HTR-8/SVneo (cell line): Measurements from ENCODE around the gene USP20.
A peak's percentile ranks its signal among the peaks of the same experiment; 100 is the strongest.

Experiments used
- DNase-seq: peaks from one replicate; pipeline ENCODE4 v3.0.0; 2011; ENCODE audit warnings: low spot score, mixed read lengths; ENCODE audit not compliant: insufficient read length
- FAIRE-seq: peaks from 2 replicates; lab custom pipeline; 2011; peaks lifted over from hg19 to GRCh38; lab: Jason Lieb, UNC

USP20 gene

DNA sequence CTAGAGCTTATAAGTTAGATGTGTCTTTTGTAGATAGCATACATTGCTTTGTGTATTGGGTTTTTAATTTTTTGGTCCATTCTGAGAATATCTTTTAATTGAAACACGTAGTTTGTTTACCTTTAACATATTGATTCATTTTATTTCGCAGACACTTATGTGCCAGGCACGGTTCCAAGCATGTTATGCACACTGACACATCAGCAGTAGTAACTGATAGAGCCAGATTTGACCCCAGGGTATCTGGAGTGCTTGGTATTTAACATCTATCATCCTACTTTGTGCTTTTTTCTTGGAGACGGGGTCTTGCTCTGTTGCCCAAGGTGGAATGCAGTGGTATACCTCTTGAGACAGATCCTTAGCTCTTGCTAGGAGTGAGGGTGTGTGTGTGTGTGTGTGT is 71.9 kb downstream of the USP20 start:
- DNase-seq = no peak
- FAIRE-seq = no peak

DNA sequence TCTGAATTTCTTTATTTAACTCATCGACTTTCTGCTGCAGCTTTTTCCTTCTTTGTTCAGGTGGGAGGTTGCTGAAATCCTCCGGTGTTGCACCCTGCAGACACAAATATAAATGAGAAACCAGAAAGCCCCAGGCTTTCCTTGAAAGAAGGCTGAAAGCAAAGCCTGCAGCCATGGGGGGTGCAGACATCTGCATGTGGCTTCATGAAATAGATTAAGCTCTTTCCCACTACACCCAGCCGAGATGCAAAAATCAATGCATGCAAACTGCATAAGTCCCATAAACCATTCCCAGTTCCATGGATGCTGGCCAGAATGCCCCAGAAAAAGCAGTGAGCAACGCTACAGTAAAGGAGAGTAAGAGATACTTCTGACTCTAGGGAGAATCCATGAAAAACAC is 73.6 kb downstream of the USP20 start:
- FAIRE-seq (no peak), DNase-seq (no peak)

DNA sequence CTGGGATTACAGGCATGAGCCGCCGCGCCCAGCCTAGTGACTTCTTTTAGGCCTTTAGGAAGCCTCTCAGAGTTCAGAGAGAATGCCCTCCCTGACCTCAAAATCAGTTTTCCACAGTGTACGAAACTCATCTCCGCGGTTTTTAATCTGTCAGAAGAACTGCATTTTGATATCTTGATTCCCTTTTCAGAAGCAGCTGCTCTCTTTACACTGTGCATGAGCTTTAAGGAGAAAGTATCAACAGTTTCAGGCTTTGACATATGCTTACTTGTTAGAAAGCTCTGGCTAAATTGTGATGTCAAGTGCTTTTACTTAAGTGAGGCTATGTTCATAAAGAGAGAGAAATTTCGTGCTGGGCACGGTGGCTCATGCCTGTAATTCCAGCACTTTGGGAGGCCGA is 74.6 kb downstream of the USP20 start:
- DNase-seq (no peak), FAIRE-seq (no peak)

DNA sequence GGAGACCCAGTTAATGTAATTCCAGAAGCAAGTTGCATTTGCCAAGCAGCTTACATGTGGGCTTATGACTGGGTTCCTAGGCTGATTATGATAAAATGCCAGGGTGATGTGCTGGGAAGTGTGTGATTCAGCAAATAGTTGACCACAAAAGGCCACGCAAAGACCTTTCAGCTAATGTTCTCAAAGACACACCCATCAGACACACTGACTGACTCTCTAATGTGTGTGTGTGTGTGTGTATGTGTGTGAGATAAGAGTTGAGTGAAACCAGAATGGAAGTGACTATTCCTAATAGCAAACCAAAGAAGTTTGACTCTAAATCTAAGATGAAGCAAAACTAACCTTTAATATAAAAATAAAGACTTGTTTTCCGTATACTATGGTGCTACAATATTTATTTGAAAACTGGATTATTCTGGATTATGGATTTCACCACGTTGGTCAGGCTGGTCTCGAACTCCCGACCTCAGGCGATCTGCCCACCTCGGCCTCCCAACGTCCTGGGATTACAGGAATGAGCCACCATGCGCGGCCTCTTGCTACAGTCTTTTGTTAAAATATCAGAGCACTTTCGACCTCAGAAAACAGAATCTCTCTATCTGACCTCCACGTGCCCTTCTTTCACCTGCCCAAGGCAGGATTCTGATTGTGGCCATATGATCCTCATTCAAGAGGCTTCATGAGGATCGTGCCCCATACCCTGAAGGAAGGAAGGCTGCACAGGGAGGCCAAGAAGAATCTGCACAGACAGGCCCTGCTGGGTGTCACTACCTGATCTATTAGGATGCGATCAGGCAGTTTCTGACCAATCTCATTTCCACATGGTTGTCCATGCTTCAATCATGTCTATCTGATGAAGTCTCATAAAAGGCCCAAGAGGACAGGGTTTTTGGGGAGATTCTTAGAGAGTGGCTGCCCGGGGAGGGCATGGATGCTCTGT is 75.6 kb downstream of the USP20 start:
- FAIRE-seq = peak; percentile 46
- peak; percentile 84 for DNase-seq

DNA sequence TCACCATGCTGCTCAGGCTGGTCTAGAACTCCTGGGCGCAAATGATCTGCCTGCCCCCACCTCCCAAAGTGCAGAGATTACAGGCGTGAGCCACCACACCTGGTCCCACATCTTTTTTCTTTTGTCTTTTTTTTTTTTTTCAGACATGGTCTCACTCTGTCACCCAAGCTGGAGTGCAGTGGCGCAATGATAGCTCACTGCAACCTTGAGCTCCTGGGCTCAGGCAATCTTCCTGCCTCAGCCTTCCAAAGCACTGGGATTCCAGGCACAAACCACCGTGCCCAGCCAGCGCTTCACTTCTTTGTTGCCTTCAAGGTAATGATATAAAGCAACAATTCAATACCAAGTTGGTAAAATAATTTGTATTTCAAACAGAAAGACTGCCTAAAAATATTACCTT is 78.8 kb downstream of the USP20 start:
- FAIRE-seq = no peak
- no peak for DNase-seq

DNA sequence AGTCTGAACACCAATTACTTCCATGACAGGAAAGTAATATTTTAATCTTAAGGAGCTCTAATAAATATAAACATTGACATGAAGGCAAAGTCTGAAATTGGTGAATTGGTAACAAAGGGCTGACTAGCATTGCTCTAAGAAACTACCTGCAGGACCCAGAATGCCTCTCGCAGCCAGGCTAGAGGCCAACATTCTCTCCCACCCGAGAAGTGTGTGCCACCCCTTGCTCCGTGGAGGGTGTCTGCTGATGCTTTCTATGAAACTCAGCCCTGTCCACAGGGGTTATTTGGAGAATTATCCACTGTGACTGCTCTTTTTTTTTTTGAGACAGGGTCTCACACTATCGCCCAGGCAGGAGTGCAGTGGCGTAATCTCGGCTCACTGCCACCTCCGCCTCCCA is 81.4 kb downstream of the USP20 start:
- DNase-seq (no peak), FAIRE-seq (no peak)

DNA sequence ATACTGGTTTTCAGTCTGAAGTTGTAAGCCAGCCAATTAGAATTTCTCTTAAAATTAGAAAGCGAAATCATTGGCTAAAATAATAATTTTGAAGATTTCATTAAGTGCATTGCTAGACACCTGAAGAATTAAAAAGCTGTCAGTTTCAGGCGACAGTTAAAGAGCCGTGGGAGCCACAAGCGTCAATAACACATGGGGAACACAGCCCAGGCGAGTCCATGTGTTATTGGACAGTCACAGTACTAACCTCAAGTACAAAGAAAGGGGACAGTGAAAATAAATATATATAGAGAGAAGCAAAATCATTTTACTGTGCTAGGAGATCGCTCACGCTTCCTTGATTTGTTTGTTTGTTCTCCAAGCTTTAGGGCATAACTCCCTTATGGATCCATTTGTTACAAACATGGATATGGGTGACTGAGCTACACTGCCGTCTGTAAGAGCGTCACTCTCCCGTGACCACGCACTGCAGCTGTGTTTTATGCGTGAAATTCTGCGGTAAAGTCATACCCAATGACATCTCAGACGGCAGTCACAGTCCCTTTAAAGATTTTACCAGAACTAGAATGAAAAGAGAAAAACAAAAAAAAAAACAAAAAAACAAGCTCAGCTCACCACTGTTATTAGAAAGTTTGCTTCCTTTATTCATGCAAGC is 83.2 kb downstream of the USP20 start:
- DNase-seq (no peak), FAIRE-seq (no peak)

DNA sequence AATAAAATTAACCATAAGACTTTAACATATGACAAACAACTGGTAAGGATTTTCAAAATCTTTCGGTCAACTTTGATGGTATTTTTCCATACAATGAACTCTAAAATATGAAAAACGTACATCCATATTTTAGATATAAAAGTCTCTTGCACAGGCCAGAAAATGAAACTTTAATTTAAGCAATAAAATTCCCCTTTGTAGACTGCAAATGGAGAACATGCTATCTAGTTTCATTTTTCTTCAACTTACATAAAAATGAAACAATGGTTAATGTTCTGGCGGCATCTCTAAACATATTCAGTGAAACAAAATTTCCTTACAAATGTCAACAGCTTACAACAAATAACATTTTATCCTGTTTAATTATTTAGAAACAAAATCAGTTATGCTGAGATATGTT is 84.0 kb downstream of the USP20 start:
- no peak for FAIRE-seq
- no peak for DNase-seq

DNA sequence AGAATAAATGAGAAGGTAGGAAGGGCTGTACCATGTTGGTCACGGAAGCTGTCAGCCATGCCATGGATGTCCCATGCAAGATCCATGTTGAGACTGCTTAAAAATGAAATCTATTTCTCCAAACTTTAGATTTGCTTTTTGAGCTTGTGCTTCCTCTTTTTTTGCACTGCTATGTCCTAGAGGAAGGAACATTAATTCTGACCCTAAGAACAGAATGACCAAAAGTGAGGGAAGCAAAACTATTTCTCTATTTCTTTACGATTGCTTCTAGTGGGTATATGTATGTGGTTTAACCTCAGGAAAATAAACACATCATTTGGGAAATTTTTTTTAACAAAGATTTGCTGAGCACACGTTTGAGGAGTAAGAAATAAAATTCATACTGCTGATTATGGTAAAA is 84.6 kb downstream of the USP20 start:
- DNase-seq (no peak), FAIRE-seq (no peak)

DNA sequence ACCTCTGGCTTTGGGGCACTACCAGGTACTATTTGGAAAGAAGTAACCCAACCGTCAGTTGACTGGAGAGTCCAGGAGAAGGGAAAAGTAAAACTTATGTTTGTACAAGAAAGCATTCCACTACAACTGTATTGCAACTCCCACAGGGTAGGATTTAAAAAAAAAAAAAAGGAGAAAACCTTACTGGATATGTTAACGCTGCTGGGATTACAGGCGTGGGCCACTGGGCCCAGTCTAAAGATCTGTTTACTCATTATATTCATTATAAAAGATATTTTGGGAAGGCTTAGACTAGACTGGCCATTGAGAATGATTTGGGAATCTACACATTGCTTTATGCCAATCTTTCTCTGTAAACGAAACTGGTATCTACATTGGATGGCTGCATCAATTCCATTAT is 86.6 kb downstream of the USP20 start:
- FAIRE-seq = no peak
- no peak for DNase-seq

DNA sequence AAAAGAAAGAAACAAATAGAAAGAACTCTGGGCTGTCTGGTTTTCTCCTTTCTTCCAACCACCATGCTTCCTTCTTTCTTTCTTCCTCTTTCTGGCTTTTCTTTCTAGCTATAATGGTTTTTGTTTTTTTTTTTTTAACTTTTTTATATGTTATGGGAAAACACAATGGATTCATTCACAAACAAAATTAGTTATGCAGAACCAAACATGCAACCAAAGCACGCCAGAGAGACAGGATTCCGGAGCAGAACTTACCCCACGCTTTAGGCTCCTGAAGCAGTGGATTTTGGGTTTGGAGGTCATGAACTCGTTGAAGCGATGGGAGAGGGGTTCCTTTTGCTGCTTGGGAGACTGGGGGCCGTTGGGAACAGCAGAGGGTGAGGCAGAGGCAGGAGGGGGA is 88.3 kb downstream of the USP20 start:
- DNase-seq (no peak), FAIRE-seq (no peak)

DNA sequence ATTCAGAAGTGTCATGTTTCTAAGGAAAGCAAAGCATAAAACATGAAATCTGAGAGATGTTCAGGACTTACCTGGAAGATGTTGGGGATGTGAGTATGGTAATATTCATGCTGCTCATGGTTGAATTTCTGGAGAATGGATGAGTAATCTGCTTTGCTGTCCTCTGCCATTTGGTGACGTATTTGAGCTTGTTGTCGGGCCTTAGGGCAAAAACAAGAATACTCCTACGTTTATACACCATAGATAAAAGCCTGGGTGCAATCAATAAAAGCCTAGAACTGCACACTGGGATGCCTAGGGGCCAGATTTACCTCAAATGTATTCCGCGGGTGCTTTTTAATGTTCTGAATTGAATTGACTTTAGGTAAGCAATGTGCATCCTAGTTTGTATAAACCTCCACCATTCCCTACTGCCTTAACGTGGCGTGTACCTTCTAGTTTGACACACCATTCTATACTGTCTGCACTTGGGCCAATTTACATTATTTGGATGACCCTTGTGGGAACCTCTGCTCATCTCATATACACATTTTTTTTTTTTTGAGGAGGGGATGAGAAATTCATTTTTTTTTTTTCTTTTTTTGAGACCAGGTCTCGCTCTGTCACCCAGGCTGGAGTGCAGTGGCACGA is 94.4 kb downstream of the USP20 start:
- no peak for FAIRE-seq
- peak; percentile 12 for DNase-seq

DNA sequence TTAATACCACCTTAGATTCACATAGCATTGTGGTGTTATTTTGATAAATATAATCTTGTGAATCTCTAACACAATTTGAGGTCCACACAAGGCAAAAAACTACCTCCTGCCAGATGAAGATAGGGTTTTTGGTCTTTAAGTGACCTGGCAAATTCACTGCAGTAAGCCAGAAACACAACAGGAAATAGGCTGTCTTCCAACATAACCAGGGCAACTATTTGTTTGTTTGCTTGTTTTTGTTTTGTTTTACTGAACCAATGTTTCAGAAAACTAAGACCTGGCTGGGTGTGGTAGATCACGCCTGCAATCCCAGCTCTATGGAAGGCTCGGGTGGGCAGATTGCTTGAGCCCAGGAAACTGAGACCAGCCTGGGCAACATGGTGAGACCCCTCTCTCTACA is 95.5 kb downstream of the USP20 start:
- DNase-seq (no peak), FAIRE-seq (no peak)
